Measurements from ENCODE around the gene SLC66A2. TPM values are rescaled to one million over a fixed set of nuclear protein-coding genes. Genes with fewer than 3 reads are reported as not detected.

SLC66A2 gene
- total RNA-seq, 1 experiment from 2014 or later, result 19.5 TPM

GRCh38 chr18:79902075-79902474, 49.4 kb downstream of the SLC66A2 start:
- Mint-ChIP-seq H3K27ac (ENCODE audit: unreplicated experiment) (no peak overlapping the region), H3K9me3 (ENCODE audit: unreplicated experiment) (peaks cover 12% of the 10 kb centered on the region), H3K4me1 (ENCODE audit: low read depth, unreplicated experiment) (no peaks in the 10 kb centered on the region), H3K27me3 (ENCODE audit: insufficient read depth, unreplicated experiment) (no peaks in the 10 kb centered on the region), H3K36me3 (ENCODE audit: insufficient read depth, unreplicated experiment) (peaks cover 17% of the 10 kb centered on the region), H3K4me3 (ENCODE audit: unreplicated experiment) (no peak overlapping the region)
- CTCF ChIA-PET, result no interaction called here
- no peak for TF ChIP-seq CTCF (IDR thresholded peaks at IDR 0.05; ENCODE audit: insufficient read depth in 1 of 2, low read depth in 1 of 2, low read length in 1 of 2, severe bottlenecking in 1 of 2, unreplicated experiment in 1 of 2)
- intact Hi-C loops (cut with micrococcal nuclease; ENCODE audit: unreplicated experiment), result no loop called here
- Histone ChIP-seq H3K9me3 (no peaks in the 10 kb centered on the region), H3K36me3 (ENCODE audit: control insufficient read depth, insufficient read depth, low read length) (no peaks in the 10 kb centered on the region), H3K4me3 (ENCODE audit: low read depth, low read length) (no peak overlapping the region), H3K27me3 (replicated peaks; ENCODE audit: control insufficient read depth, insufficient read depth, low read length) (no peaks in the 10 kb centered on the region), H3K4me1 (no peaks in the 10 kb centered on the region)
- POLR2A ChIA-PET, result no interaction called here
- no peak for DNase-seq
- BruUV-seq (replicated peaks), result no TSS peak

GRCh38 chr18:79901665-79902064, 49.8 kb downstream of the SLC66A2 start:
- Mint-ChIP-seq H3K9me3 (ENCODE audit: unreplicated experiment) (peaks cover 13% of the 10 kb centered on the region), H3K4me3 (ENCODE audit: unreplicated experiment) (no peak overlapping the region), H3K27ac (ENCODE audit: unreplicated experiment) (no peak overlapping the region), H3K36me3 (ENCODE audit: insufficient read depth, unreplicated experiment) (peaks cover 17% of the 10 kb centered on the region), H3K4me1 (ENCODE audit: low read depth, unreplicated experiment) (no peaks in the 10 kb centered on the region), H3K27me3 (ENCODE audit: insufficient read depth, unreplicated experiment) (no peaks in the 10 kb centered on the region)
- CTCF ChIA-PET, result no interaction called here
- TF ChIP-seq CTCF (IDR thresholded peaks at IDR 0.05; ENCODE audit: insufficient read depth in 1 of 2, low read depth in 1 of 2, low read length in 1 of 2, severe bottlenecking in 1 of 2, unreplicated experiment in 1 of 2), result no peak
- no TSS peak for BruUV-seq (replicated peaks)
- no peaks in the 10 kb centered on the region for H3K9me3 ChIP-seq
- intact Hi-C loops (cut with micrococcal nuclease; ENCODE audit: unreplicated experiment), result no loop called here
- no peaks in the 10 kb centered on the region for H3K4me1 ChIP-seq
- H3K36me3 ChIP-seq (ENCODE audit: control insufficient read depth, insufficient read depth, low read length), result no peaks in the 10 kb centered on the region
- DNase-seq, result no peak
- H3K4me3 ChIP-seq (ENCODE audit: low read depth, low read length), result no peak overlapping the region
- POLR2A ChIA-PET, result no interaction called here
- H3K27me3 ChIP-seq (replicated peaks; ENCODE audit: control insufficient read depth, insufficient read depth, low read length), result no peaks in the 10 kb centered on the region

DNA sequence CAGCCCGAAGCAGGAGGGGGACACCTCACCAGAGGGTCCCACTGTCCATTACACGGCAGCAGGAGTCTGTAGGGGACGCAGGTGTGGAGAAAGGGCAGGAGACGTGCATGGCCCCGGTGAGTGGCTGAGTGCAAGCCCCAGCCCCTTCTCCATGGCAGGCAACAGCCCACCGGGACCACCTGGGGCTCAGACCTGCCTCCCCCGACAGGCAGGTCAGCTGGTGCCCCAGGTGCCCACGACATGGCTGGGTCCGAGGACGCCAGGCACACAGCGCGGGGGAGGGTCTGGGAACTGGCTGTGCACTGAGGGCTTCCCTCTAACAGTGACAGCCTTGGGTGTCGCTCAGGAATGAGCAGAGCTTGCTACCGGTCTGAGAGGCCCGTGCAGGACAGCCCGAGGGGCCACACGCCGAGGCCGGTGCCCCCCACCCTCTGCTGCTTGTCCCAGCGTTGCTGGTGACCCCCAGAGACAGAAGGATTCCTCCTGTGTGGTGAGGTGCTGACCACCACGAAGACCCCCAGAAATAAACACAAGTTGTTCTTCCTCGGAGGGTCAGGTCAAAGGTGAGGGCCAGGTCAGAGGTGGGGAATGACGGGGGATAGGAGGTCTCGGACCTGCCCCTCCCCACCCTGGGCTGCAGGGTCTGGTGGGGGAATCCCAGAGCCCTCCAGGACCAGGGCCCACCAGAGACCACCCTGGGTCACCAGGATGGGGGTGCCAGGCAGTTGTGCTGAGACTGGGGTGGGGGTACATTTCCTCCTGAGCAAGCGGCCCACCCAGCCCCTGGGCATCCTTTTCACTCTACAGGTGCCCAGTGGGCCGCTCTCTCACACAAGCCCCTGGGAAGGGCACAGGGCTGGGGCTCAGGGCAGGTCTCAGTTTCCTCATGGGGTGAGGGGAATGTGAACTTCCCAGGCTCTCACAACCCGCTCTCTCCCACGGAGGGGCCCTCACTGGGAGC, 50.6 kb downstream of the SLC66A2 start:
- H3K27me3 Mint-ChIP-seq (ENCODE audit: insufficient read depth, unreplicated experiment), result no peaks in the 10 kb centered on the region
- ChIA-PET POLR2A (no interaction called here), CTCF (no interaction called here)
- no peak overlapping the region for H3K4me3 Mint-ChIP-seq (ENCODE audit: unreplicated experiment)
- DNase-seq, result no peak
- H3K36me3 Mint-ChIP-seq (ENCODE audit: insufficient read depth, unreplicated experiment), result peaks cover 15% of the 10 kb centered on the region
- no peaks in the 10 kb centered on the region for H3K27me3 ChIP-seq (replicated peaks; ENCODE audit: control insufficient read depth, insufficient read depth, low read length)
- H3K4me1 ChIP-seq, result no peaks in the 10 kb centered on the region
- intact Hi-C loops (cut with micrococcal nuclease; ENCODE audit: unreplicated experiment), result no loop called here
- no TSS peak for BruUV-seq (replicated peaks)
- no peaks in the 10 kb centered on the region for H3K4me1 Mint-ChIP-seq (ENCODE audit: low read depth, unreplicated experiment)
- H3K36me3 ChIP-seq (ENCODE audit: control insufficient read depth, insufficient read depth, low read length), result no peaks in the 10 kb centered on the region
- no peak overlapping the region for H3K27ac Mint-ChIP-seq (ENCODE audit: unreplicated experiment)
- H3K9me3 Mint-ChIP-seq (ENCODE audit: unreplicated experiment), result peaks cover 13% of the 10 kb centered on the region
- H3K9me3 ChIP-seq, result no peaks in the 10 kb centered on the region
- TF ChIP-seq CTCF (IDR thresholded peaks at IDR 0.05; ENCODE audit: insufficient read depth in 1 of 2, low read depth in 1 of 2, low read length in 1 of 2, severe bottlenecking in 1 of 2, unreplicated experiment in 1 of 2), result no peak
- H3K4me3 ChIP-seq (ENCODE audit: low read depth, low read length), result no peak overlapping the region
